PC-3 (cell line): ENCODE results near the gene MAML2. TPM values are rescaled to one million over a fixed set of nuclear protein-coding genes. Genes with fewer than 3 reads are reported as not detected.

Experiments used
- ATAC-seq: fragments of 200-7000 bp; cut with Tn5 transposase; 2 replicates; pipeline ENCODE4 v1.9.1; 2020; ENCODE audit warnings: mild to moderate bottlenecking, moderate library complexity
- BruUV-seq: library from RNA; stranded (reverse); fragments of 400-500 nt; replicated peaks from 2 replicates; lab custom pipeline; 2021; lab: Mats Ljungman, UMichigan
- CTCF ChIA-PET: fragments of 300-600 bp; sonication (Branson Sonifier 250); formaldehyde crosslinking; loops from one replicate; lab custom pipeline; 2022; ENCODE audit warnings: antibody characterized with exemption; lab: Charles Lee
- POLR2A ChIA-PET: fragments of 300-600 bp; sonication (Branson Sonifier 250); formaldehyde crosslinking; loops from one replicate; lab custom pipeline; 2022; ENCODE audit warnings: antibody characterized with exemption; ENCODE audit not compliant: unreplicated experiment; lab: Charles Lee
- DNase-seq: peaks from one replicate; pipeline ENCODE4 v3.0.0-alpha.2; 2015
- H2AFZ ChIP-seq: fragments of 300-600 bp; sonication (generic); 2 replicates; pipeline ENCODE4 v1.6.0; 2016; ENCODE audit warnings: antibody characterized with exemption, low read length
- H3F3A ChIP-seq: fragments of 300-600 bp; sonication (generic); one replicate; pipeline ENCODE4 v1.6.0; 2017; ENCODE audit warnings: antibody characterized with exemption, low read length, control low read depth, mild to moderate bottlenecking; ENCODE audit not compliant: unreplicated experiment
- H3K27ac ChIP-seq: fragments of 300-600 bp; sonication (generic); 2 replicates; pipeline ENCODE4 v1.5.1; 2016; ENCODE audit warnings: mild to moderate bottlenecking, low read length
- H3K27me3 ChIP-seq: fragments of 300-600 bp; sonication (generic); 2 replicates; pipeline ENCODE4 v1.6.1; 2016; ENCODE audit warnings: low read length, mixed read lengths
- H3K36me3 ChIP-seq: fragments of 300-600 bp; sonication (generic); 2 replicates; pipeline ENCODE4 v1.6.1; 2016; ENCODE audit warnings: low read depth, mixed run types, low read length, mixed read lengths
- H3K4me1 ChIP-seq: fragments of 300-600 bp; sonication (generic); 2 replicates; pipeline ENCODE4 v1.5.1; 2016; ENCODE audit warnings: low read length; ENCODE audit not compliant: insufficient read depth
- H3K4me2 ChIP-seq: fragments of 300-600 bp; sonication (generic); 2 replicates; pipeline ENCODE4 v1.6.0; 2016; ENCODE audit warnings: low read length
- H3K4me3 ChIP-seq: fragments of 300-600 bp; sonication (generic); 2 replicates; pipeline ENCODE4 v1.5.1; 2016; ENCODE audit warnings: mild to moderate bottlenecking, low read length, mixed read lengths
- H3K79me2 ChIP-seq: fragments of 300-600 bp; sonication (generic); 2 replicates; pipeline ENCODE4 v1.6.1; 2017; ENCODE audit warnings: low read length, mixed read lengths
- H3K9ac ChIP-seq: fragments of 300-600 bp; sonication (generic); 2 replicates; pipeline ENCODE4 v1.6.0; 2016; ENCODE audit warnings: mild to moderate bottlenecking, low read length
- H3K9me2 ChIP-seq: fragments of 300-600 bp; sonication (generic); replicated peaks from 2 replicates; pipeline ENCODE4 v1.6.1; 2016; ENCODE audit warnings: mixed run types, low read length, mixed read lengths
- H3K9me3 ChIP-seq: fragments of 300-600 bp; sonication (generic); 2 replicates; pipeline ENCODE4 v1.6.1; 2016; ENCODE audit warnings: low read length, mixed read lengths
- H4K20me1 ChIP-seq: fragments of 300-600 bp; sonication (generic); 2 replicates; pipeline ENCODE4 v1.6.1; 2016; ENCODE audit warnings: low read length, mixed read lengths
- EZH2 ChIP-seq: fragments of 300-600 bp; sonication (generic); IDR thresholded peaks from one replicate; pipeline ENCODE4 v1.6.1; 2017; ENCODE audit warnings: antibody characterized with exemption, mild to moderate bottlenecking, low read length; ENCODE audit not compliant: unreplicated experiment
- EZH2phosphoT487 ChIP-seq: fragments of 300-600 bp; sonication (generic); IDR thresholded peaks from 2 replicates; pipeline ENCODE4 v1.6.1; 2018; ENCODE audit warnings: mild to moderate bottlenecking, antibody characterized with exemption, low read length, borderline replicate concordance
- intact Hi-C: fragments of 100-400 bp; cut with micrococcal nuclease; formaldehyde crosslinking; loops from 2 replicates; pipeline ENCODE4 v1.9.0; 2023
- total RNA-seq: library from RNA; depleted of rRNA; stranded (reverse); fragments of >200 nt; gene quantifications from 2 replicates; pipeline ENCODE4 v1.2.3, GENCODE V29; 2014
- TF ChIP-seq, protein P1 (sequence below): fragments of 300-600 bp; sonication (generic); conservative IDR thresholded peaks from 2 replicates; pipeline ENCODE4 v1.5.1; 2017; ENCODE audit warnings: antibody characterized with exemption, low read depth, mild to moderate bottlenecking, low read length

The MAML2 gene
- total RNA-seq, 1 experiment from 2014 or later, result 10.9 TPM

DNA sequence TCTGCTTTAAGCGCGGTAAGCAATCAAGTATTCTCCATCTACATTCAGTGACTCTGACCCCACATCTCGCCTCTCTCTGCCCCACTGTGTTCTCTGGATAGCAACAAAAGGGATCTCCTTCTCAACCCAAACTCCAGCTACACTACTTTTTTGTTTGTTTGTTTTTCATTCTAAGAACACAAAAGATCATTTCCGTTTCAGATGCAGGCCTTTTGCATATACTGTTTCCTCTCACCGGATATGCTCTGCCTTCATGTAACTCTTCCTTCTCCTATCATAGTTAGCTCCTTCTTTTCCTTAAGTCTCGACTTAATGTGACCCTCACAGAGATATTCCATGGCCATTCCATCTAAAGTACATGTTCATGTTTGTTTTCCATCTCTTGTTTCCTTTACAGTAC, 239.3 kb downstream of the MAML2 start:
- ChIA-PET POLR2A (no interaction called here), CTCF (no interaction called here)
- DNase-seq (no peak), ATAC-seq (no peak)
- H3K9me2 ChIP-seq, result no peaks in the 10 kb centered on the region
- H3K27ac ChIP-seq, result no peak overlapping the region
- H3K4me2 ChIP-seq, result no peak overlapping the region
- H3K27me3 ChIP-seq, result no peaks in the 10 kb centered on the region
- intact Hi-C loops, result no loop called here
- H3K36me3 ChIP-seq, result no peaks in the 10 kb centered on the region
- H2AFZ ChIP-seq, result no peak overlapping the region
- H3K9ac ChIP-seq, result no peak overlapping the region
- no peaks in the 10 kb centered on the region for H3K9me3 ChIP-seq
- no peaks in the 10 kb centered on the region for H4K20me1 ChIP-seq
- no TSS peak for BruUV-seq
- H3K79me2 ChIP-seq, result no peaks in the 10 kb centered on the region
- H3K4me1 ChIP-seq, result peaks cover 29% of the 10 kb centered on the region
- no peak overlapping the region for H3K4me3 ChIP-seq
- no peaks in the 10 kb centered on the region for H3F3A ChIP-seq
- TF ChIP-seq EZH2phosphoT487 (no peak), EZH2 (no peak)
- TF ChIP-seq, protein P1, sequence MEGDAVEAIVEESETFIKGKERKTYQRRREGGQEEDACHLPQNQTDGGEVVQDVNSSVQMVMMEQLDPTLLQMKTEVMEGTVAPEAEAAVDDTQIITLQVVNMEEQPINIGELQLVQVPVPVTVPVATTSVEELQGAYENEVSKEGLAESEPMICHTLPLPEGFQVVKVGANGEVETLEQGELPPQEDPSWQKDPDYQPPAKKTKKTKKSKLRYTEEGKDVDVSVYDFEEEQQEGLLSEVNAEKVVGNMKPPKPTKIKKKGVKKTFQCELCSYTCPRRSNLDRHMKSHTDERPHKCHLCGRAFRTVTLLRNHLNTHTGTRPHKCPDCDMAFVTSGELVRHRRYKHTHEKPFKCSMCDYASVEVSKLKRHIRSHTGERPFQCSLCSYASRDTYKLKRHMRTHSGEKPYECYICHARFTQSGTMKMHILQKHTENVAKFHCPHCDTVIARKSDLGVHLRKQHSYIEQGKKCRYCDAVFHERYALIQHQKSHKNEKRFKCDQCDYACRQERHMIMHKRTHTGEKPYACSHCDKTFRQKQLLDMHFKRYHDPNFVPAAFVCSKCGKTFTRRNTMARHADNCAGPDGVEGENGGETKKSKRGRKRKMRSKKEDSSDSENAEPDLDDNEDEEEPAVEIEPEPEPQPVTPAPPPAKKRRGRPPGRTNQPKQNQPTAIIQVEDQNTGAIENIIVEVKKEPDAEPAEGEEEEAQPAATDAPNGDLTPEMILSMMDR, result no peak

DNA sequence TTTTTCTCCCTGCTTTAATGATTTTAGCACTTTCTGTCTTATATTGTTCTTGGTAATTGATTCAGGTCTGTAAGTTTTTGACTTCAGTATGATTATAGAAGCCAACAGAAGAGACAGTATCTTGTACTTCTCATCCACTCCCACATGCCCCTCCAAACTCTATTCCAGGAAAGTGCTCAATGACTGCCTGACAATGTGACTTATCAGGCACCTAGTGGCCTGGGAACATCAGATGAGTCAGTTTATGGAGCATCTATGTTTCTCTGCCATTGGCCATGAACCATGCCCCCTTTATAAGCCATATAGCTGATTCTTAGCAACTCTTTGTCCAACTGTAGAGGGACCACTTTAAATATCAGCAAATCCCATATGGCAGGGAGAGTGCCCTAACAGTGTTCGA, 239.9 kb downstream of the MAML2 start:
- Histone ChIP-seq H3K9ac (peak overlapping the region; percentile 17), H3K4me3 (no peak overlapping the region), H3F3A (no peaks in the 10 kb centered on the region), H3K79me2 (no peaks in the 10 kb centered on the region), H4K20me1 (no peaks in the 10 kb centered on the region), H3K9me3 (no peaks in the 10 kb centered on the region), H3K36me3 (no peaks in the 10 kb centered on the region), H3K27ac (peak overlapping the region; percentile 71), H3K9me2 (no peaks in the 10 kb centered on the region), H3K27me3 (no peaks in the 10 kb centered on the region), H3K4me2 (peak overlapping the region; percentile 36), H3K4me1 (peaks cover 35% of the 10 kb centered on the region), H2AFZ (no peak overlapping the region)
- CTCF ChIA-PET, result no interaction called here
- no TSS peak for BruUV-seq
- ATAC-seq, result peak; percentile 20
- POLR2A ChIA-PET, result no interaction called here
- no peak for TF ChIP-seq EZH2phosphoT487
- TF ChIP-seq, protein P1, result no peak
- TF ChIP-seq EZH2, result no peak
- DNase-seq, result no peak
- intact Hi-C loops, result no loop called here

DNA sequence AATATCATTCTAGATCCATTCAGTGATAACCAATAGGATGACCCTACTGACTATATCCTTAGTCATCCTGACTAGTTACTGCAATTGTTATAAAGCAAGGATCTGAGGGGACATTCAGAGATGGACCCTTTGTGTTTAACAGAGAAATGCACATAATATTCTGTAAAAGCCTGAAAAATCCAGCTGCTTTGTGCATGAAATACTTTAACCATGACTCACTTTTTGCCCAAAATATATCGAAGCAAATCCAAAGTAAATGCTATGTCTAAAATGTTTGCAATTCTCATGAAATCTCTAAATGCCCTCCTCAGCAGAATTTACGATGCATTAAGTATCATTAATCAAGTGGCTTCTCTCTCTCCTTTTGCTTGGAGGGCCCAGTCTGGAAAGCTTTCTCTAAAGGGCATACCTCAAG, 240.3 kb downstream of the MAML2 start:
- H3K9me2 ChIP-seq, result no peaks in the 10 kb centered on the region
- no peak overlapping the region for H3K4me3 ChIP-seq
- ATAC-seq (peak; percentile 64), DNase-seq (peak; percentile 69)
- CTCF ChIA-PET, result no interaction called here
- POLR2A ChIA-PET, result no interaction called here
- no peaks in the 10 kb centered on the region for H4K20me1 ChIP-seq
- H3K36me3 ChIP-seq, result no peaks in the 10 kb centered on the region
- H3K27me3 ChIP-seq, result no peaks in the 10 kb centered on the region
- no peaks in the 10 kb centered on the region for H3K9me3 ChIP-seq
- H3K79me2 ChIP-seq, result no peaks in the 10 kb centered on the region
- H2AFZ ChIP-seq, result no peak overlapping the region
- H3F3A ChIP-seq, result no peaks in the 10 kb centered on the region
- H3K9ac ChIP-seq, result peak overlapping the region; percentile 17
- peak overlapping the region; percentile 71 for H3K27ac ChIP-seq
- H3K4me1 ChIP-seq, result peaks cover 39% of the 10 kb centered on the region
- peak overlapping the region; percentile 36 for H3K4me2 ChIP-seq
- BruUV-seq, result no TSS peak
- intact Hi-C loops, result no loop called here
- TF ChIP-seq, protein P1, result no peak
- TF ChIP-seq EZH2, result no peak
- TF ChIP-seq EZH2phosphoT487, result no peak
